Left renal cortex interstitium (tissue), 4 donors: Measurements from ENCODE around the gene PINK1. TPM values are rescaled to one million over a fixed set of nuclear protein-coding genes. Genes with fewer than 3 reads are reported as not detected.

ENCODE experiments used
- DNase-seq, 4 donors: peaks; one replicate each; pipeline ENCODE4 v3.0.0-alpha.2; 2013; ENCODE audit warnings: low read depth in 4 of 4, low spot score in 2 of 4, missing footprints in 1 of 4
- polyA plus RNA-seq, 4 donors: library from polyadenylated mRNA; unstranded; fragments of 120-200 nt; gene quantifications; one replicate each; pipeline ENCODE4 v1.2.1, GENCODE V29; 2013; ENCODE audit not compliant: insufficient read length in 4 of 4

PINK1 gene
- polyA plus RNA-seq, 4 donors: 62.5 to 87.6 (median 78.4) TPM

DNA sequence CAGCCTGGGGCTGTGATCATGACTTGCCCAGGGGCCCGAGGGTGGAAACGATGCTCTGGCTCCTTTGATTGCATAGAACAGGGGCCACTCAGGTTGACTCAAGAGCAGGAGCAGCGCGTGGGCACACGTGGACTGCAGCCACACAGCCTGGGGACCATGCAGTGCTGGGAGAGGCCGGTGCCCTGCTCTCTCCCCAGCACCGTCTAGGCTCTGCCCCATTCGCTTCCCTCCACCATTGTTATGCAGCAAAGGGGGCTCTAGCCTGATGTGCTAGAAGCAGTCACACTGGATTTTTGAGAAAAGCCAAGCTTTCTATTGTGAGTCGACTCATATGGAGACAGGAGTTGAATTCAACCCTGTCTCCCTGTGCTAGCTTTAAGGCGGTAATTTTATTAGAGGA, 8.7 kb downstream of the PINK1 start:
- no peak for DNase-seq

- no peak for DNase-seq
Observed at GRCh38 chr1:20643080-20643479, 9.8 kb downstream of the PINK1 start.

DNA sequence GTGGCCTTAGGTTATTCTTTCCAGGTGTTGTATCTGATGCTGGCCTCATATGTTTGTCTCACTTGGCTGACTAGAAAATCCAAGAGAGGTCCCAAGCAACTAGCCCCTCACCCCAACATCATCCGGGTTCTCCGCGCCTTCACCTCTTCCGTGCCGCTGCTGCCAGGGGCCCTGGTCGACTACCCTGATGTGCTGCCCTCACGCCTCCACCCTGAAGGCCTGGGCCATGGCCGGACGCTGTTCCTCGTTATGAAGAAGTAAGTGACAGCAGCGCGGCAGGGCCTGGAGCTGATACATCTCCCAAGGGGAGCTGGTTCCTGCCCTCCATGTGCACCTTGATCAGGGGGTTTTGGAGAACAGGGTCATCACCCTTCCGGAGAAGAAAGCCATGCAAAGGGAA, 11.2 kb downstream of the PINK1 start:
- DNase-seq: no peak

GRCh38 chr1:20645414-20645813, 12.2 kb downstream of the PINK1 start:
- no peak for DNase-seq

DNA sequence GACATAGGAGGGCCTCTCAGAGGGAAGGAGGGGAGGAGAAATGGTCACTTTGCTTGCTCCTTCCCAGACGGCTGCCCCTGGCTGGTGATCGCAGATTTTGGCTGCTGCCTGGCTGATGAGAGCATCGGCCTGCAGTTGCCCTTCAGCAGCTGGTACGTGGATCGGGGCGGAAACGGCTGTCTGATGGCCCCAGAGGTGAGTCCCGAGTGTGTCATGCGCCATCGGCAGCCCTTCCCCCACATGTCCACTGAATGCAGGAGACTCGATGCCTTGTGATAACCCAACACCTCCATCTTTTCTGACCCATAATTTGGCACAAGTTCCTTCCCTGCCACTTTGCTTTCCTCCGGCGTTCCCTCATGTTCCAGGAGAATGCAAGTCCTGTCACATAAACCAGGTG, 15.2 kb downstream of the PINK1 start:
- no peak for DNase-seq

- no peak for DNase-seq
Observed at GRCh38 chr1:20648946-20649345, 15.7 kb downstream of the PINK1 start.

DNA sequence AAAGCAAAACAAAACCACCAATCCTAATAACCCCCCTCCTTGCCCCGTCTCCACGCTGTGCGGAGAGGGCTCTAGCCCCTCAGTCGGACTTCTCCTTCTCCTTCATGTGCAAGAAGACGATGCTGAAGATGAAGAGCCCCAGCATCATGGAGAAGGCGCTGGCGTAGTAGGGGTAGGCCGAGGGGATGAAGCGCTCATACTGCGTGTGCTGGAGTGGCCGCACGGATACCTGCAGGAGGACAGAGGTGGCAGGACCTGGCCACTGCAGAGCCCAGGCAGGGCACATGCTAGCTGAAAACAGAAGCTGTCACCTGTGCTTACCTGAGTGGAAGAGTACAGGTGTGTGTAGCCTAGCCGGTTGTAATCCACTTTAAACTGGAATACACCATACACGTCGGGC, 19.0 kb downstream of the PINK1 start:
- DNase-seq: no peak

DNA sequence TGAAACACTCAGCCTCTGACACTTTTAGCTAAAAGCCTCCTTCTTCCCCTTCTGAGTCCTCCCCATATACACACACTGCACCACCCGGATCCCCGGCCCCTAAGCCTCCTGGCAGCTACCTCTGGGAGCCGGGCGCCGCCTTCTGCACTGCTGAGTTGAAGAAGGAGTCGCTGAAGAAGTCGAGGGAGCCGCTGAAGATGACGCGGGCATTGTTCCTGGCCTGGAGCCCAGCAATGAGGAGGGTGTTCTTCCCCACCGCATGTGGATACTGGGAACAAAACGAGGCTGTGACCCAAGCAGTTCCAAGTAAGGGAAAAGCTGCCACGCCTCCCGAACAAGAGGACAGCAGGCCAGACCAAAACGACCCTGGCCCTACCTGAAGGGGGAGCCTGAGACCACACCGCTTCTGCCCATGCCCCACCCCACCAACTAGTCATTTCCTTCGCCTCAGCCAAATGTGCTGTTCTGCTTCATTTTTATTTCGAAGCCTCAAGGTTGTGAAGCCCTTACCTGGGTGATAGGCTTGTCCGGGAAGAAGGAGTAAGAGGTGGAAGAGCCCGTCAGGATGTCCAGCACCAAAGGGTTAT, 20.9 kb downstream of the PINK1 start:
- no peak for DNase-seq

DNA sequence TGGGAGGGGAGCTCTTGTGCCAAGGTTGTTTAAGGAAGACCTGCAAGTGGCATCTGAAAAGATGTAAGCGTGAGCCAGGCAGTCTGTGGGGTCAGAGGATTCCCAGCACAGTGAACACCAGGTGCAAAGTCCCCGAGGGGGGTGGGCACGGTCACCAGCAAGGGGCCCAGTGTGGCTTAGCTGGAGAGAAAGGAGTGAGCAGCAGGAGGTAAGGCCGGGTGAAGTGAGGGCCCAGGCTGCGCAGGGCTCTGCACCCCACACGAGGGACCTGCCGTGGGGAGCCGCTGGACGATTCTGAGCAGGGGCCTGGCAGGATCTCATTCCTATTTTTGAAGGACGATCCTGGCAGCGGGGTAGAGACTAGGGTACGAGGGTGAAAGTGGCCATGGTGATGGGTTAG, 23.8 kb downstream of the PINK1 start:
- DNase-seq: no peak

- no peak for DNase-seq
Observed at GRCh38 chr1:20658166-20658915, 25.1 kb downstream of the PINK1 start.

- no peak for DNase-seq
Observed at GRCh38 chr1:20660363-20660762, 27.1 kb downstream of the PINK1 start.

- no peak for DNase-seq
Observed at GRCh38 chr1:20660847-20661206, 27.6 kb downstream of the PINK1 start.

DNA sequence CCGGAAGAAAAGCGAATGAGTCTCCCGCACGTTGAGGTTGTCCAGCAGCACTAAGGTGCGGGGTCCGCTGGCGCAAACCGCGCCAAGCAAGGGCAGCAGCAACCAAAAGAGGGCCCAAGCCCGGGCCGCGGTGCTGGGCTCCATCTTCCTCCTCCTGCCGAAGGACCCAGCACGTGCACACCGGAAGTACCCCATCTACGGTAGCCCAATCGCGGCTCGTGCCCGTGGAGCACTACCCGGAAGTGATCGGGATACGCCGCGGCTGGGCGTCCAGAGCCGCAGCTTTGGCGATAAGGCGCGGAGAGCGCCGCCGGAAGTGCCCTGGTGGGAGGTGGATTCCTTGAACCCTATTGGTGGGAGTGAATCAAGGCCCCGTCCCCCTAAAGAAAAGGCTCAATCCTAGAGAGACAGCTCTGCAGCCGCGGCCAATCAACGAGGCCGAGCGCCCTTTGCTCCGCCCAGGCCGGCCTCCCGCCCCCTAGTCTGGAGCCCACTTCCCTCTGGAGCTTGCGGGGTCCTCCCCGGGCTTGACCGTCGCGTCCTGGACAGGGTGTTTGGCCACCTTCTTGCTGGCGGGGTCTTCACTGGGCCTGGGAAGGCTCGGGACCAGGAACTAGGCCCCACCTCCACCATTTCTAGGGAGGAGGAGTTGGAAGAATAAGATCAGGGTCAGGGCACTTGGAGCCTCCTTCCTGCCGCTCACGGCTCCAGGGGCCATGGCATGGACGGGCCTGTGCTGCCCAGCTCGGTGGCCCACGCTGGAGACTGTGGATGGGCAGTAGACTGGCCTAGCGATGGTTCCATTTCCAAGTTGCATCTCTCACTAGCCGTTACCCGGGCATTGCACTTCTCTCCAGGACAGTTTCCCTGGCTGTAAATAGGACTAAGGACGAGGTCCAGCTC, 28.2 kb downstream of the PINK1 start, which contains the start of gene DDOST:
Gene DDOST (minus strand): TSS at position 163 of the 903 bp plus-strand sequence. CDS start 19 bp downstream, at position 144.
- DNase-seq: peak; percentile 88 to 96 (median 92)

DNA sequence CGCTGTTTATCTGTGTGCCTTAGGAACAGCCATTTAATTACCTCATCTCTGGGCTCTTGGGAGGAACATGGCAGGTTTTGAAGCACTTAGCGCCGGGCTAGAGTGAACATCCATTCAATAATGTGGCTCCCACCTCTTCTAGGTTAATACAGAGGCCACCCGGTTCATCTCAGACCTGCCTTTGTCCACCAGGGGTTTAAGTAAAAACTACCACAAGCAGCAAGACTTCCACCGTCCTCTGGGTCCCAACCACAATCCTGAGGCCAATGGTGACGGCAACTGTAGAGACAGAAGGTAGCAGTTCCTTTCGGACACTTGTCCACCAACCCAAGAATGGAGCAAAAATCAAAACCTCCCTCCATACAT, 28.8 kb downstream of the PINK1 start:
- no peak for DNase-seq

DNA sequence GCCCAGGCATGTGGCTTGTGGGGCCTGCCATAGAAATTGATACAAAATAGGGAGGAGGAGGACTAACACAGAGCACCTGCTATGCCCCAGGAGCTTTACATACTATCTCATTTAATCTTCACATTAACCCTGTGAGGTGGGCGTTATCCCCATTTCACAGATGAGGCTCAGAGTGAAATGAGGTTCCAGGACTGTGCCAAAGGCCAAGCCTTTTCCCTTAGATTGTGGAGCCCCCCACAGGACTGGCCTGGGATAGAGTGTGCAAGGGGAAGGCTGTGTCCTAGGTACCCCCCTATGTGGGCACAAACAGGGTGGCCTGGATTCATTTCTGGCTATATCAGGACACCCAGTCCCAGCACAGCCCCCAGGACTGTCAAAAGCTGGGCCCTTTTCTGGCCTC, 30.1 kb downstream of the PINK1 start:
- no peak for DNase-seq

DNA sequence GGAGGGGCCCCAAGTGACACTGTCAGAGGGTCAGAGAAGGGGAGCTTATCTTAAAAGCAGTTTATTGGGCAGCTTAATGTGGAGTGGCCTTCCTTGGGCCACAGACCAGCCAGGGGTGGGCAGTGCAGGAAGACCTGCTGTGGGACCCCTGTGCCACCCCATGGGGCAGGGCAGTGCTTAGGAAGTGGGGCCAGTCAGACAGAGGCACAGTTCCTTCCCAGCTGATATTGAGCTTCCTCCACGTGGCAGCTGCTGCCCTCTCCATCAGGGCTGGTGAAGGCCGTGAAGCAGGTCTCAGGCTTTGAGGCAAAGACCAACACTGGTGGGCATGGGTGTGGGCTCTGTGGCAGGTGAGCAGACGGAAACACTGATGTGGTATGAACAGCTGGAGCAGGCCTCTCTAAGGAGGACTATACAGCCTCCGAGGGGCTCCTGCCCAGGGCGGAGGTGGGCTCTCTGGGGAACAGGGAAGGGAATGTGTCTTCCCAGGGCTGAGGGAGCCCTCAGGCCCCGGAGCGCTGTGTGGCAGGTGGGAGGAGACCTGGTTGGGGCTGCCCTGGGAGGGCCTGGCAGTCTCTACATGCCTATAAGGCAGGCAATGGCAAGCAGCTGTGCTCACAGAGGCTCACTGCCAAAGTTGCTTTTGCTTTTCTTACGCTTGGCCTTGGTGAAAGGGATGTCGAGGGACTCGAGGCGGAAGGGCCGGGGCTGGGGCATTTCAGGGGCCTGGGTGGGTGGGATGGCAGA, 30.9 kb downstream of the PINK1 start:
- no peak for DNase-seq

DNA sequence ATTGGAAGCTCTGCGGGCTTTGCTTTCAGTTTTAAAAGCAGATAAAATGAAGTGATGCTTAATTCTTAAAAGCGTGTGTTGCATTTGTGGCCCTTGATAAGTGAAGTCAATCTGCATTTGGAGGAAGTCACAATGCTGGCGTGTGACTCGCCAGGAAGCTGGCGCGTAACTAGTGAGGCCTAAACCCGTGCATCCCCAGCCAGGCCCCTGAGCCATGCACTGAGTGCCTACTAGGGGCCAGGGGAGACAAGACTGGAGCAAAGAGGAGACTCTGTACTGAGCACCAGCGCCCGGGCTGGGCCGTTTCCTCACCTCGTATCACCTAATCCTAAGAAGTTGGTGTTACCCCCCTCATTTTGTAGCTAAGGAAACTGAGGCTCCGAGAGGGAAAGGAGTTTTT, 32.5 kb downstream of the PINK1 start:
- no peak for DNase-seq

- DNase-seq: no peak
Observed at GRCh38 chr1:20666146-20666545, 32.9 kb downstream of the PINK1 start.

- DNase-seq: no peak
Observed at GRCh38 chr1:20666804-20667203, 33.5 kb downstream of the PINK1 start.

- no peak for DNase-seq
Observed at GRCh38 chr1:20668581-20668980, 35.3 kb downstream of the PINK1 start.

GRCh38 chr1:20670936-20671335, 37.7 kb downstream of the PINK1 start:
- DNase-seq: no peak
